Sigmoid colon (tissue), 7 donors: ENCODE measurements around the gene NTNG1. TPM values are rescaled to one million over a fixed set of nuclear protein-coding genes. Genes with fewer than 3 reads are reported as not detected.

ENCODE experiments used
- DNase-seq: peaks from one replicate; pipeline ENCODE4 v3.0.0-alpha.2; 2019
- H3K27ac ChIP-seq, 4 donors: fragments of 200-600 bp; sonication (generic); one replicate each; pipeline ENCODE4 v1.5.1; 2016 to 2019; ENCODE audit warnings: mild to moderate bottlenecking in 1 of 4
- H3K27me3 ChIP-seq, 3 donors: fragments of 200-600 bp; sonication (generic); one replicate each; pipeline ENCODE4 v1.5.1; 2019; ENCODE audit warnings: mild to moderate bottlenecking in 1 of 3
- H3K36me3 ChIP-seq, 4 donors: fragments of 200-600 bp; sonication (generic); one replicate each; pipeline ENCODE4 v1.5.1; 2016 to 2019
- H3K4me1 ChIP-seq, 4 donors: fragments of 200-600 bp; sonication (generic); one replicate each; pipeline ENCODE4 v1.5.1; 2017 to 2019
- H3K4me3 ChIP-seq, 4 donors: fragments of 200-600 bp; sonication (generic); one replicate each; pipeline ENCODE4 v1.5.1; 2017 to 2019; ENCODE audit warnings: mild to moderate bottlenecking in 2 of 4, moderate library complexity in 1 of 4
- H3K9me3 ChIP-seq, 4 donors: fragments of 200-600 bp in 3 of 4; sonication (generic) in 3 of 4; one replicate each; pipeline versions ENCODE4 v1.5.1 to v1.6.1; 2013 to 2019
- CTCF ChIP-seq, 4 experiments: fragments of 450-650 bp in 3 of 4; fragments of 200-600 bp in 1 of 4; IDR thresholded peaks; one replicate each; pipeline ENCODE4 v1.5.1; 2016 to 2019; ENCODE audit warnings: antibody characterized with exemption in 4 of 4, mild to moderate bottlenecking in 3 of 4, moderate library complexity in 2 of 4
- EP300 ChIP-seq, 4 donors: sonication (generic); formaldehyde crosslinking; IDR thresholded peaks; one replicate each; pipeline ENCODE4 v1.6.1; 2017; ENCODE audit warnings: antibody characterized with exemption in 4 of 4
- POLR2A ChIP-seq, 2 donors: fragments of 450-650 bp; IDR thresholded peaks; one replicate each; pipeline ENCODE4 v1.6.1; 2016; ENCODE audit warnings: antibody characterized with exemption in 2 of 2, mild to moderate bottlenecking in 2 of 2, moderate library complexity in 2 of 2
- POLR2AphosphoS5 ChIP-seq, 4 donors: sonication (generic); formaldehyde crosslinking; IDR thresholded peaks; one replicate each; pipeline ENCODE4 v1.6.1; 2017; ENCODE audit warnings: antibody characterized with exemption in 4 of 4
- WGBS, 2 donors: extraction: QIAGEN DNeasy Blood & Tissue Kit; methylation state at CpG; one replicate each; pipeline ENCODE4 v1.1.7; 2013; 5-methylcytosine and 5-hydroxymethylcytosine counted together
- intact Hi-C: fragments of 100-400 bp; cut with DNase I; formaldehyde crosslinking; loops from one replicate; pipeline ENCODE4 v1.15.1; 2023
- polyA plus RNA-seq, 3 donors: library from polyadenylated mRNA; stranded (reverse); fragments of 200-250 nt; gene quantifications; one replicate each; pipeline ENCODE4 v1.2.3, GENCODE V29; 2013
- total RNA-seq, 4 donors: library from RNA; depleted of rRNA; stranded (reverse); fragments of >200 nt; gene quantifications; one replicate each; pipeline ENCODE4 v1.1.0, GENCODE V29; 2016
- donor health status: healthy with polysubstance abuse.
- donor health status: Bipolar disorder and iron deficiency.
- donor health status: healthy.

The NTNG1 gene
- total and polyA plus RNA-seq, 7 donors, result under 0.01 to 32.5 (median 9.5) TPM; not detected in 1

- 53 to 75% methylated on average over 2 of the region's 2 CpGs for WGBS, 2 donors
- DNase-seq, result no peak
- H3K4me3 ChIP-seq, result no peak overlapping the region
- peaks cover 0 to 9% (median 3%) of the 10 kb centered on the region in 4 donors for H3K4me1 ChIP-seq
- intact Hi-C loops, result no loop called here
- H3K27me3 ChIP-seq, result no peaks in the 10 kb centered on the region
- H3K36me3 ChIP-seq, result no peaks in the 10 kb centered on the region
- H3K9me3 ChIP-seq, result no peaks in the 10 kb centered on the region
- no peak overlapping the region for H3K27ac ChIP-seq
- TF ChIP-seq CTCF (IDR thresholded peaks at IDR 0.05) (no peak), POLR2AphosphoS5 (IDR thresholded peaks at IDR 0.05) (no peak), EP300 (IDR thresholded peaks at IDR 0.05) (no peak), POLR2A (IDR thresholded peaks at IDR 0.05) (no peak)
Observed at GRCh38 chr1:107326824-107327445, 186.1 kb downstream of the NTNG1 start.

GRCh38 chr1:107327446-107327845, 186.6 kb downstream of the NTNG1 start:
- Histone ChIP-seq H3K4me3 (no peak overlapping the region), H3K27me3 (no peaks in the 10 kb centered on the region), H3K9me3 (no peaks in the 10 kb centered on the region), H3K4me1 (peaks cover 0 to 4% (median 3%) of the 10 kb centered on the region in 4 donors), H3K36me3 (no peaks in the 10 kb centered on the region), H3K27ac (no peak overlapping the region)
- intact Hi-C loops, result no loop called here
- WGBS, 2 donors, result 55 to 79% methylated on average over 1 of the region's 1 CpG
- TF ChIP-seq POLR2AphosphoS5 (IDR thresholded peaks at IDR 0.05) (no peak), POLR2A (IDR thresholded peaks at IDR 0.05) (no peak), CTCF (IDR thresholded peaks at IDR 0.05) (no peak), EP300 (IDR thresholded peaks at IDR 0.05) (no peak)
- no peak for DNase-seq

- Histone ChIP-seq H3K4me3 (no peak overlapping the region), H3K27me3 (no peaks in the 10 kb centered on the region), H3K4me1 (peaks cover 0 to 2% (median 0%) of the 10 kb centered on the region in 4 donors), H3K27ac (no peak overlapping the region), H3K9me3 (no peaks in the 10 kb centered on the region), H3K36me3 (no peaks in the 10 kb centered on the region)
- intact Hi-C loops, result no loop called here
- DNase-seq, result no peak
- WGBS, 2 donors, result 87 to 93% methylated on average over 5 of the region's 5 CpGs
- TF ChIP-seq EP300 (IDR thresholded peaks at IDR 0.05) (no peak), CTCF (IDR thresholded peaks at IDR 0.05) (no peak), POLR2AphosphoS5 (IDR thresholded peaks at IDR 0.05) (no peak)
Observed at GRCh38 chr1:107328087-107328486, 187.2 kb downstream of the NTNG1 start.

GRCh38 chr1:107339775-107340174, 198.9 kb downstream of the NTNG1 start:
- no peak for DNase-seq
- Histone ChIP-seq H3K27me3 (no peaks in the 10 kb centered on the region), H3K4me3 (no peak overlapping the region), H3K9me3 (no peaks in the 10 kb centered on the region), H3K36me3 (no peaks in the 10 kb centered on the region), H3K27ac (no peak overlapping the region), H3K4me1 (no peaks in the 10 kb centered on the region)
- WGBS, 2 donors, result 79 to 86% methylated on average over 3 of the region's 3 CpGs
- intact Hi-C loops, result no loop called here
- no peak for TF ChIP-seq POLR2AphosphoS5 (IDR thresholded peaks at IDR 0.05)
- no peak for TF ChIP-seq CTCF (IDR thresholded peaks at IDR 0.05)
- TF ChIP-seq EP300 (IDR thresholded peaks at IDR 0.05), result no peak
- TF ChIP-seq POLR2A (IDR thresholded peaks at IDR 0.05), result no peak

- intact Hi-C loops, result no loop called here
- Histone ChIP-seq H3K4me1 (no peaks in the 10 kb centered on the region), H3K4me3 (no peak overlapping the region), H3K27me3 (no peaks in the 10 kb centered on the region), H3K9me3 (no peaks in the 10 kb centered on the region), H3K27ac (no peak overlapping the region), H3K36me3 (no peaks in the 10 kb centered on the region)
- TF ChIP-seq EP300 (IDR thresholded peaks at IDR 0.05) (no peak), POLR2AphosphoS5 (IDR thresholded peaks at IDR 0.05) (no peak), POLR2A (IDR thresholded peaks at IDR 0.05) (no peak), CTCF (IDR thresholded peaks at IDR 0.05) (no peak)
- DNase-seq, result no peak
Observed at GRCh38 chr1:107342316-107342715, 201.5 kb downstream of the NTNG1 start.
